Activated T-cell treated with anti-CD3 and anti-CD28 coated beads, Interleukin-2, amount 50 U/mL, for 24 hours (primary cell): ENCODE results near the gene SH2B2.
A peak's percentile ranks its signal among the peaks of the same experiment; 100 is the strongest.
"Not testable (repeated sequence)": the region's sequence is repeated elsewhere in the genome, so short reads cannot be mapped to it uniquely, and the experiment has no call there.

Experiments used
- DNase-seq: peaks from one replicate; pipeline ENCODE4 v3.0.0-alpha.2; 2020
- H3K27ac Mint-ChIP-seq: 2 replicates; pipeline ENCODE4 v1.8.0; 2020; ENCODE audit warnings: mild to moderate bottlenecking, mixed read lengths
- H3K27me3 Mint-ChIP-seq: 2 replicates; pipeline ENCODE4 v1.8.0; 2020; ENCODE audit warnings: mixed read lengths
- H3K36me3 Mint-ChIP-seq: 2 replicates; pipeline ENCODE4 v1.8.0; 2020; ENCODE audit warnings: low read depth, mixed read lengths
- H3K4me1 Mint-ChIP-seq: 2 replicates; pipeline ENCODE4 v1.8.0; 2020; ENCODE audit warnings: low read depth, mixed read lengths
- H3K4me3 Mint-ChIP-seq: 2 replicates; pipeline ENCODE4 v1.8.0; 2020; ENCODE audit warnings: mild to moderate bottlenecking, moderate library complexity, mixed read lengths
- H3K9me3 Mint-ChIP-seq: 2 replicates; pipeline ENCODE4 v1.8.0; 2020; ENCODE audit warnings: mixed read lengths

Gene SH2B2

DNA sequence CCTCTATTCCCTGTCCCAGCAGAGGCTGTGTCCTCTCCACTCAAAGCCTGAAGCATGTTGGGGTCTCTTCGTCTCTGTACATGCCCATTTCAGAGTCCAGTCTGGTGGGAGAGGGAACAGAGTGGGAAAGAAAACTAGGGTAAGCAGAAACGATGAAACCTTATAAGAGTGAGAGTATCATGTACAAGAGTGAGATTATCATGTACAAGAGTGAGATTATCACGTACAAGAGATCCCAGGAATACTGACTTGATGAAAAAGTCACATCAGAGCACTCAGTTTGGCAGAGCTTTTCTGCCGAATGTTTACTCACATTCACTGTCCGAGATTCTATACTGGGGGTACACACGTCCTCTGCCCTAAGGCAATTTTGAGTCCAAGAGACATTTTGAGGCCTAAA, 69.7 kb downstream of the SH2B2 start, which contains the start of gene SPDYE6:
SPDYE6 (minus strand) TSS at position 101 of the 400 bp plus-strand sequence. CDS start 421 bp downstream, outside the sequence.
- H3K27me3 Mint-ChIP-seq, H3K4me1 Mint-ChIP-seq, DNase-seq, H3K36me3 Mint-ChIP-seq, H3K27ac Mint-ChIP-seq, H3K9me3 Mint-ChIP-seq, H3K4me3 Mint-ChIP-seq: not testable (repeated sequence)

GRCh38 chr7:102363549-102364393, 77.1 kb downstream of the SH2B2 start:
- H3K4me3 Mint-ChIP-seq = peak overlapping the region; percentile 96
- H3K4me1 Mint-ChIP-seq = peaks cover 23% of the 10 kb centered on the region
- not testable (repeated sequence) for H3K27me3 Mint-ChIP-seq, H3K9me3 Mint-ChIP-seq
- H3K27ac Mint-ChIP-seq = peak overlapping the region; percentile 94
- H3K36me3 Mint-ChIP-seq = peaks cover 32% of the 10 kb centered on the region
- peak; percentile 90 for DNase-seq

GRCh38 chr7:102364394-102364886, 77.8 kb downstream of the SH2B2 start:
- Mint-ChIP-seq H3K27ac (peak overlapping the region; percentile 94), H3K4me1 (peaks cover 23% of the 10 kb centered on the region), H3K4me3 (peak overlapping the region; percentile 96), H3K36me3 (peaks cover 32% of the 10 kb centered on the region)
- H3K9me3 Mint-ChIP-seq, H3K27me3 Mint-ChIP-seq: not testable (repeated sequence)
- DNase-seq = peak; percentile 46

GRCh38 chr7:102365390-102365789, 78.7 kb downstream of the SH2B2 start:
- peak overlapping the region; percentile 96 for H3K4me3 Mint-ChIP-seq

DNA sequence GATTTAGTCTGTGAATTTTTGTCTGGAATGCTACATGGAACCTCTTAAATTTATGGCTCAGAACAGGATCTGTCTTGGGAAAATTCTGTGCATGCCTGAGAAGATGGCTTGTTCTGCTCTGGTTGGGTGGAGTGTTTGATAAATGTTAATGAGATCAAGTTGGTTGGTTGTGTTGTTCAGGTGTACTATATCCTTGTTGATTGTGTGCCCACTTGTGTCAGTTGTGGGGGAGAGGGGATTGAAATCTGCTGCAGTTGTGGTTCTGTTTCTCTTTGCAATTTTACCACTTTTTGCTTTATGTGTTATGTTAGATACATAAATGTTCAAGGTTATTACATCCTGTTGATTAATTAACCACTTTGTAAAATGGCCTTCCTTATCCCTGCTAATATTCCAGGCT, 83.4 kb downstream of the SH2B2 start:
- Mint-ChIP-seq H3K36me3 (peaks cover 56% of the 10 kb centered on the region), H3K4me1 (peaks cover 37% of the 10 kb centered on the region)
- H3K9me3 Mint-ChIP-seq, H3K27me3 Mint-ChIP-seq, H3K4me3 Mint-ChIP-seq, DNase-seq, H3K27ac Mint-ChIP-seq: not testable (repeated sequence)

More at GRCh38 chr7:102365390-102365789, 78.7 kb downstream of the SH2B2 start:
- not testable (repeated sequence) for H3K27me3 Mint-ChIP-seq, DNase-seq, H3K9me3 Mint-ChIP-seq, H3K27ac Mint-ChIP-seq
- peaks cover 40% of the 10 kb centered on the region for H3K36me3 Mint-ChIP-seq
- H3K4me1 Mint-ChIP-seq = peaks cover 26% of the 10 kb centered on the region
